VCaP (cell line): ENCODE results near the gene SLC9A2.
A peak's percentile ranks its signal among the peaks of the same experiment; 100 is the strongest.

Experiments used
- H3K27ac ChIP-seq: fragments of 450-650 bp; 2 replicates; pipeline ENCODE4 v1.5.1; 2017
- TF ChIP-seq, protein P1 (sequence below): fragments of 450-650 bp; conservative IDR thresholded peaks from 2 replicates; pipeline ENCODE4 v1.5.1; 2017; ENCODE audit warnings: mild to moderate bottlenecking, moderate library complexity

SLC9A2 gene

DNA sequence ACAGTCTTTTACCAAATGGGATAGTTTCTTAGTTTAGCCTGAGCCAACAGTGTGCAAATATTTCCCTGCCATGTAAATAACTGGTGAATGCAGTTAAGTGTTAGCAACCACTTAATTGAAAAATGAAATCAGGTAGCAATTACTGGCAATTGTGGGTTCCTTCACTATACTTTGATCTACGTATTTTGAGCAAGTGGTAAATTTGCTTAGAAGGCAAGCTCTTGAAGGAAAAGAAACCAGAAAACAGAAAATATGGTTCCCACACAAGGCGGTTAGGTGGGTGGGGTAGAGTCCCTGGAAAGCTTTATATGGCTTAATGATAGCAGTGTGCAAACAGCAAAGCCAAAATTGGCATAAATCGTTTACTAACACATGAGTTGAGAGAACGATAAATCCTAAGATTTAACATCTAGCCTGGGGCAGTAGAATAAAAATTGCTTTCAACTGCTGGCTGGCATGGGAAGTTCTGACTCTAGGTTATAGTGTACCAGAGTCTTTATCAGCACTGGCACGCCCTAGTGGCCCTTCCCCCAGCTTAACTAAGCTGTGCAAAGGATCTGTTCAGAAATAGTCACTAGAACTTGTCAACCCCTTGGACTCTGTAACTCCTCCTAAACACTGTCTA is 17.0 kb downstream of the SLC9A2 start:
- peak overlapping the region; percentile 51 for H3K27ac ChIP-seq

DNA sequence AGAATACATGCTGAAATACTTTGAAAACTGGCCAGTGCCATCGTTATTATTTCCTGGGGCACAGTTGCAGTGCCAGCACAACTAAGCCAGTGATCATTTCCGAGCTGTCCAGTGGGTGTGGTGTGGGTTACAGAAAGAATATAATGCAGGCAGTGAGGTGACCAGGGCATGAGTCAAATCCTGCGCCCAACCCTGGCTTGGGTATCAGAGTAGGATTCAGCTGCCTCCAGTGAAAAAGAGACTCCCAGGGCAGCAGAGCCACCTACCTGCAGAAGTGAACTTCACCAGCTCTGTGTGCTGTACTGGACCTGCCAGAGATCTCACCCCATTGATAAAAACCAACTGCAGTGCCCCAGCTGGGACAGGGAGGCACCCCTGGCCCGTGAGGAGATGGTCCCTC is 18.0 kb downstream of the SLC9A2 start:
- TF ChIP-seq, protein P1, sequence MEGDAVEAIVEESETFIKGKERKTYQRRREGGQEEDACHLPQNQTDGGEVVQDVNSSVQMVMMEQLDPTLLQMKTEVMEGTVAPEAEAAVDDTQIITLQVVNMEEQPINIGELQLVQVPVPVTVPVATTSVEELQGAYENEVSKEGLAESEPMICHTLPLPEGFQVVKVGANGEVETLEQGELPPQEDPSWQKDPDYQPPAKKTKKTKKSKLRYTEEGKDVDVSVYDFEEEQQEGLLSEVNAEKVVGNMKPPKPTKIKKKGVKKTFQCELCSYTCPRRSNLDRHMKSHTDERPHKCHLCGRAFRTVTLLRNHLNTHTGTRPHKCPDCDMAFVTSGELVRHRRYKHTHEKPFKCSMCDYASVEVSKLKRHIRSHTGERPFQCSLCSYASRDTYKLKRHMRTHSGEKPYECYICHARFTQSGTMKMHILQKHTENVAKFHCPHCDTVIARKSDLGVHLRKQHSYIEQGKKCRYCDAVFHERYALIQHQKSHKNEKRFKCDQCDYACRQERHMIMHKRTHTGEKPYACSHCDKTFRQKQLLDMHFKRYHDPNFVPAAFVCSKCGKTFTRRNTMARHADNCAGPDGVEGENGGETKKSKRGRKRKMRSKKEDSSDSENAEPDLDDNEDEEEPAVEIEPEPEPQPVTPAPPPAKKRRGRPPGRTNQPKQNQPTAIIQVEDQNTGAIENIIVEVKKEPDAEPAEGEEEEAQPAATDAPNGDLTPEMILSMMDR: no peak
- H3K27ac ChIP-seq: peak overlapping the region; percentile 51; the same call in 1 of the 2 replicates

More for the DNA sequence above, 17.0 kb downstream of the SLC9A2 start:
- TF ChIP-seq, protein P1: no peak

DNA sequence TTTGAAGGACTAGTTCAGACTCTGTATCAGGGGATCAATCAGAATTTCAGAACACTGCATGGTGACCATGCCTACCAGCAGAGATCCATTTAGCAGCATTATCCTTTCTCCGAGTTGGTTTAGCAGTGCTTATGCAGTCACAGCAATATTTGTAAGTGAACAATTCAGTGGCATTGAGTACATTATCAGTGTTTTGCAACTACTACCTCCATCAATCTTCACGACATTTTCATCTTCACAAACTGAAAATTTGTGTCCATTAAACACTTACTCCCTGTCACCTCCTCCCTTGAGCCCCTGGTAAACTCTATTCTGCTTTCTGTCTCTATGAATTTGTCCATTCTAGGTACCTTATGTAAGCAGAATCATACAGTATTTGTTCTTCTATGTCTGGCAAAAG is 20.1 kb downstream of the SLC9A2 start:
- no peak overlapping the region for H3K27ac ChIP-seq
- TF ChIP-seq, protein P1: no peak

DNA sequence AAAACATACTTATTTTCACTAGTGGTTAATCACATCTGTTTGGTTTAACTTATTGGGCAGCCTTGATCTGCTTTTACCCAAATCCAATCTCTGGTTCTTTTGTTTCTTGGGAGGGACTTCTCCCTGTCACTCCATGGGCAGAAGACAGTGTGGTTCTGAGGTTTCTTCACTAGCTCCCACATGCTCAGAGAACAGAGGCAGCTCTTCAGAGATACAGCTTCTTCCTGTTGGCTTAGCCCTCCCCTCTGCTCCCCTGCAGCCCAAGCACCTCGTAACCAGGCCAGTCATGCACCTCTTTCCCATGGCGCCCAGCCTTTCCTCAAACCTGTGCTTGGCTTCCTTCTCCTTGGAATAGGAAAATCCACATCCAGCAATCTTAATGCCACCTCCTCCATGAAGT is 32.8 kb downstream of the SLC9A2 start:
- no peak overlapping the region for H3K27ac ChIP-seq
- TF ChIP-seq, protein P1: no peak

DNA sequence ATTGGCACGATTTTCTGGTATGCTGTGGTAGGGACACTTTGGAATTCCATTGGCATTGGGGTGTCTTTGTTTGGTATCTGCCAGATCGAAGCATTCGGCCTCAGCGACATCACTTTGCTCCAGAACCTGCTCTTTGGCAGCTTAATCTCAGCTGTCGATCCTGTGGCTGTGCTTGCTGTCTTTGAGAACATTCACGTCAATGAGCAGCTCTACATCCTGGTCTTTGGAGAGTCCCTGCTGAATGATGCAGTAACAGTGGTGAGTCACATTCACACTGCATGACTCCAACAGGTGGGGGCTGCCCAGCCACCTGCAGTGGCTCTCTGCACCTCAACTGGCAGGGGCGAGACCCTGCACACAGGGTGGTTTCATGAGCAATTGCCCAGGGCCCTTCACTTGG is 38.4 kb downstream of the SLC9A2 start:
- no peak overlapping the region for H3K27ac ChIP-seq
- TF ChIP-seq, protein P1: no peak

DNA sequence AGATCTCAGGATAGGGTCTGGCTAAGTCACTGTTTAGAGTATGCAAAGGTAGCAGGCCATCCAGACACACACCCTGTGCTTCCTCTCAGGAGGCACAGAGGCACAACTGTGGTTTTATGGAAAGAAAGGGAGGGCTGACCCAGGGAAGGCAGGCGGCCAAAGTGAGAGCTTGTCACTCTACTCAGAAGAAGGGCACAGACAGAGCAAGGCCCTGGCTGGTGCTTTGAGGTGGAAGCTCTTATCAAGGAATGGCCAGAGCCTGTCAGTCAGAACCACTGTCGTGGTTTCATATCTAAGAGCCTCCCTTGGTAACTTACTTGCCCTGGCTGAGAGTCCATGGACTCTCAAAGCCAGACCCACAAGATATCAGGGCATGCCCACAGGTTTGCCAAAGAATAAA is 40.7 kb downstream of the SLC9A2 start:
- H3K27ac ChIP-seq: no peak overlapping the region
- TF ChIP-seq, protein P1: no peak

DNA sequence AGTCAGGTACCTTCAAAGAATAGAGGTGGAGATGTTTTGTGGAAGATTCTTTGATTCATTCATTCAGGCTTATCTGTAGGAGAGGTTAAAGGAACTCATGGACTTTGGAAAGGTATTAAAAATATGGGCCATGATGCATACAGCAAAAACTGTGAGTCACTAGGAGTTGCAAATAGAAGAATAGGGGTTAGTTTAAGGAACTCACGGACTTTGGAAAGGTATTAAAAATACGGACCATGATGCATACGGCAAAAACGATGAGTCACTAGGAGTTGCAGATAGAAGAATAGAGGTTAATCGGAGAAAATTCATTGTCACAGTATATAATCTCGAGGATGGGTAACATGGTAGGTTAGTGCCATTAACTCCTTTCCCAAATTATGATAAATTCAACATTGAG is 41.2 kb downstream of the SLC9A2 start:
- TF ChIP-seq, protein P1: no peak
- no peak overlapping the region for H3K27ac ChIP-seq
